OCI-LY1 (cell line): Measurements from ENCODE around the gene MLLT3.

Experiments used
- EZH2 ChIP-seq: fragments of 200-600 bp; sonication (generic), shearing (Covaris generic); IDR thresholded peaks from 2 replicates; pipeline ENCODE4 v1.8.0; 2017; ENCODE audit warnings: borderline replicate concordance, mixed run types, mild to moderate bottlenecking, antibody characterized with exemption, low read length, moderate library complexity, mixed read lengths
- TF ChIP-seq, protein P1 (sequence below): fragments of 200-600 bp; sonication (generic), shearing (Covaris generic); IDR thresholded peaks from 2 replicates; pipeline ENCODE4 v1.5.1; 2017; ENCODE audit warnings: mild to moderate bottlenecking, antibody characterized with exemption, low read length, moderate library complexity, mixed read lengths

DNA sequence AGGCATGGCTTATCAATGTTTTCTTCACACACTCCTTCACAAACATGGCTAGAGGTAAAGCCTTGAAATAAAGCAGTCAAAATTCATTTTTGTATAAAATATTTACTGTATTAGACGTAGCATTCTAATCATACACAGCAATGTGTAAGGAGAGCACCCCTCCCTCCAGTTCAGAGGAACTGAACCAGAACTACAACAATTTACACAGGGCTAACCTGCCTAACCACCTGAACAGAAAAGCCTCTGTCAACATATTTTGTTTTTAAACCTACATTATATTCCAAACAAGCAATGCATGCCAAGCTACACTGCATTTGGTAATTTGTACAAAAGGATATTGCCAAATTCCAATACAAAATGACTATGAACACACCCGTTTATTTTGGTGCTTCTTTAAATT is 41.6 kb downstream of the MLLT3 start:
- TF ChIP-seq, protein P1, sequence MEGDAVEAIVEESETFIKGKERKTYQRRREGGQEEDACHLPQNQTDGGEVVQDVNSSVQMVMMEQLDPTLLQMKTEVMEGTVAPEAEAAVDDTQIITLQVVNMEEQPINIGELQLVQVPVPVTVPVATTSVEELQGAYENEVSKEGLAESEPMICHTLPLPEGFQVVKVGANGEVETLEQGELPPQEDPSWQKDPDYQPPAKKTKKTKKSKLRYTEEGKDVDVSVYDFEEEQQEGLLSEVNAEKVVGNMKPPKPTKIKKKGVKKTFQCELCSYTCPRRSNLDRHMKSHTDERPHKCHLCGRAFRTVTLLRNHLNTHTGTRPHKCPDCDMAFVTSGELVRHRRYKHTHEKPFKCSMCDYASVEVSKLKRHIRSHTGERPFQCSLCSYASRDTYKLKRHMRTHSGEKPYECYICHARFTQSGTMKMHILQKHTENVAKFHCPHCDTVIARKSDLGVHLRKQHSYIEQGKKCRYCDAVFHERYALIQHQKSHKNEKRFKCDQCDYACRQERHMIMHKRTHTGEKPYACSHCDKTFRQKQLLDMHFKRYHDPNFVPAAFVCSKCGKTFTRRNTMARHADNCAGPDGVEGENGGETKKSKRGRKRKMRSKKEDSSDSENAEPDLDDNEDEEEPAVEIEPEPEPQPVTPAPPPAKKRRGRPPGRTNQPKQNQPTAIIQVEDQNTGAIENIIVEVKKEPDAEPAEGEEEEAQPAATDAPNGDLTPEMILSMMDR: no peak
- TF ChIP-seq EZH2: no peak
